ENCODE measurements around the gene BRAP.

DNA sequence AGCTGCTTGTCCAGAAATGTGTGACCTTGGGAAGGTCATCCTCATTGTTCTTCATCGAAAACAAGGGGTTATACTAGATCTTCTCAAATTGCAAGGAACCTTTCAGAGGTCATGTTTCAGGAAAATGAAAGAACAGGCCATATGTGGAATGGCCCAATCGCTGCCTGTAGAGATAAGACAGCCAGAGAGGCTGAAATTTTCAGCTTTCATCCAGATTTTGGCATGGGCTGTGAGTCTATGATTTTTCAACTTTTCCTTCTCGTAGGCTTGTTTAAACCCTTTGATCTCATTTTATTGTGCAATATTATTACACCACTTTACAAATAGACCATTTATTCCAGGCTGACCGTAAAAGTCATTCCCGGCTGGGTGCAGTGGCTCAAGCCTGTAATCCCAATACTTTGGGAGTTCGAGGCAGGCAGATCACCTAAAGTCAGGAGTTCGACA is 69.6 kb downstream of the BRAP start:
- TF ChIP-seq EZH2 (IDR thresholded peaks at IDR 0.05; ENCODE audit: low read length, unreplicated experiment) = no peak
- TF ChIP-seq, protein P1, sequence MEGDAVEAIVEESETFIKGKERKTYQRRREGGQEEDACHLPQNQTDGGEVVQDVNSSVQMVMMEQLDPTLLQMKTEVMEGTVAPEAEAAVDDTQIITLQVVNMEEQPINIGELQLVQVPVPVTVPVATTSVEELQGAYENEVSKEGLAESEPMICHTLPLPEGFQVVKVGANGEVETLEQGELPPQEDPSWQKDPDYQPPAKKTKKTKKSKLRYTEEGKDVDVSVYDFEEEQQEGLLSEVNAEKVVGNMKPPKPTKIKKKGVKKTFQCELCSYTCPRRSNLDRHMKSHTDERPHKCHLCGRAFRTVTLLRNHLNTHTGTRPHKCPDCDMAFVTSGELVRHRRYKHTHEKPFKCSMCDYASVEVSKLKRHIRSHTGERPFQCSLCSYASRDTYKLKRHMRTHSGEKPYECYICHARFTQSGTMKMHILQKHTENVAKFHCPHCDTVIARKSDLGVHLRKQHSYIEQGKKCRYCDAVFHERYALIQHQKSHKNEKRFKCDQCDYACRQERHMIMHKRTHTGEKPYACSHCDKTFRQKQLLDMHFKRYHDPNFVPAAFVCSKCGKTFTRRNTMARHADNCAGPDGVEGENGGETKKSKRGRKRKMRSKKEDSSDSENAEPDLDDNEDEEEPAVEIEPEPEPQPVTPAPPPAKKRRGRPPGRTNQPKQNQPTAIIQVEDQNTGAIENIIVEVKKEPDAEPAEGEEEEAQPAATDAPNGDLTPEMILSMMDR (conservative IDR thresholded peaks at IDR 0.05; ENCODE audit: low read depth, low read length) = no peak
